Endothelial cell of umbilical vein (primary cell): Measurements from ENCODE around the gene AKAP12.

Source experiments
- CTCF ChIP-seq, 2 donors: IDR thresholded peaks; 1 replicate in 1 of 2; 2 replicates in 1 of 2; pipeline ENCODE4 v1.5.1; 2011; ENCODE audit warnings: low read length in 2 of 2, mild to moderate bottlenecking in 2 of 2, moderate library complexity in 2 of 2, control low read depth in 1 of 2, inconsistent platforms in 1 of 2, low read depth in 1 of 2; ENCODE audit not compliant: insufficient read depth in 1 of 2; ENCODE audit errors: extremely low read depth in 1 of 2
- MYC ChIP-seq: IDR thresholded peaks from one replicate; pipeline ENCODE4 v1.6.1; 2011; ENCODE audit warnings: mild to moderate bottlenecking, low read depth, low read length

DNA sequence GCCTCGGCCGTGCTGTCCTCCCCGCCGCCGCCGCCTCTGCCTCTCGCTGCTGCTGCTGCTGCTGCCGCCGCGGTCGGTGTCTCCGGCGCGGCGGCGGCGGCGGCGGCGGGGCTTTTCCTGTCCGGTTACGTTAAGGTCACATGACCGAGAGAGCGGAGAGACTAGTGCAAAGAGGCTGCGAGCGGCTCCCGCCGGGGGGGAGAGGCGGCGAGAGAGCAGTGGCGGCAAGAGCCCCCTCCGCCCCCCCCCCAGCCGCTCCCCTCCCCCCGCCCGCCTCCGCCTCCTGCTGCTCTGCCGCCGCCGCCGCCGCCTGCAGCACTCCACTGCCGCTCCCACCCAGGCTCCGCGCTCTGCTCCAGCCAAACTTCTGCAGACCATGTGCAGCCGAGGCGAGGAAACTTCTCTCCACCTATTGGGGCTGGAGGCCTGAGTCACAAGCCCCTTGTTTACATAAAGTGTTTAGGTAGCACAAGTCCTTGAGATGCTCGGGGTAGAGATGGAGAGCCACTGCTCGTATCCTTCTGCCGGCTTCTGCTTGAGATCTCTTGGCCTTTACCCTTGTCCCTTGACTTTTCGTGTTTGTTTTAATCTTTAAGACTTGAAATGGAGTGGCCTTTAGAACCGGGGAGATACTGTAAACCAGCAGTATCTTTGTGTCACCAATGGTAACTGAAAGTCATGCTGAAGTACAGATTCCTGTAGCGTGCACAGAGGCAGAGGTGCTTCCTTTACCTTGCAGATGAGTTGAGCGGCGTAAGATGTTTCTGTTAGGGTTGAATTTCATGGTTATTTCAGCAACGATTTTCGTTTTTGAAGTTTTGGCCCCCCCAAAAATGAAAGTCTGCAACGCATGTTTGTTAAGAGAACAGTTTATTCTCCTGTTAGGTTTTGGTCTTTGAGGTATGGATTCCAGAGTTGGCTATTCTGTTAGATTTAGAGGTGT, 152.0 kb downstream of the AKAP12 start, which contains the start of gene ZBTB2:
- no peak for TF ChIP-seq CTCF (IDR thresholded peaks at IDR 0.05; ENCODE audit: extremely low read depth in 1 of 2, insufficient read depth in 1 of 2, low read depth in 1 of 2, low read length in 2 of 2)
- TF ChIP-seq MYC = no peak
